Lower leg skin (tissue), 4 donors: ENCODE results near the gene CAMK2B. TPM values are rescaled to one million over a fixed set of nuclear protein-coding genes. Genes with fewer than 3 reads are reported as not detected.
A peak's percentile ranks its signal among the peaks of the same experiment; 100 is the strongest.

Experiments
- DNase-seq, 2 donors: peaks; one replicate each; pipeline ENCODE4 v3.0.0-alpha.2; 2019; ENCODE audit warnings: low spot score in 2 of 2
- H3K4me3 ChIP-seq: fragments of 200-600 bp; sonication (generic); 2 replicates; pipeline ENCODE4 v1.5.1; 2017; ENCODE audit warnings: mild to moderate bottlenecking, low read depth; ENCODE audit not compliant: poor library complexity, severe bottlenecking
- POLR2A ChIP-seq, 2 donors: fragments of 450-650 bp; IDR thresholded peaks; one replicate each; pipeline ENCODE4 v1.6.1; 2016 to 2017; ENCODE audit warnings: antibody characterized with exemption in 2 of 2, mild to moderate bottlenecking in 1 of 2, moderate library complexity in 1 of 2
- WGBS, 2 donors: methylation state at CpG; one replicate each; pipeline ENCODE4 v1.1.5; 2018; 5-methylcytosine and 5-hydroxymethylcytosine counted together
- intact Hi-C: fragments of 100-400 bp; cut with DNase I; formaldehyde crosslinking; loops from one replicate; pipeline ENCODE4 v1.15.0; 2023; ENCODE audit warnings: low total_unique reads
- total RNA-seq, 4 donors: library from RNA; depleted of rRNA; stranded (reverse); fragments of >200 nt; gene quantifications; one replicate each; pipeline ENCODE4 v1.1.0, GENCODE V29; 2016
- TF ChIP-seq, protein P1 (sequence below), 3 donors: fragments of 450-650 bp; IDR thresholded peaks; one replicate each; pipeline ENCODE4 v1.5.1; 2016; ENCODE audit warnings: antibody characterized with exemption in 3 of 3, mild to moderate bottlenecking in 3 of 3, moderate library complexity in 2 of 3

CAMK2B gene
- total RNA-seq, 4 donors from 2014 or later, result 0.04 to 2.6 (median 1.1) TPM

DNA sequence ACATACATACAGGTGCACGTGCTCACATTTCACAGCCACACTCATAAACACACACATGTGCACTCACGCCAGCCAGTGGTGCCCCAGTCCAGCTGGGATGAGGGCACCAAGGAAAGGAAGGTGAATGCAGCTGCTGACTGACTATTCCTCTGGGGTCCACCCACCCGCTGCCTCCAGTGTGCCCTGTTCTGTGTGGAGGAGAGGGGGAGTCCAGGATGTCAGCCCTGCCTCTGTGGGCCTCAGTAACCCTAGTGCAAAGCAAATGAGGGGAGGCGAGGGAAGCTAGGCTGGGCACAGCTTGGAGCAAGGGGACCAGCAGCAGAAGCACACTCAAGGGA is 67.0 kb downstream of the CAMK2B start:
- DNase-seq, result no peak
- intact Hi-C loops, result no loop called here
- no peak overlapping the region for H3K4me3 ChIP-seq
- TF ChIP-seq POLR2A (IDR thresholded peaks at IDR 0.05), result no peak
- TF ChIP-seq, protein P1, sequence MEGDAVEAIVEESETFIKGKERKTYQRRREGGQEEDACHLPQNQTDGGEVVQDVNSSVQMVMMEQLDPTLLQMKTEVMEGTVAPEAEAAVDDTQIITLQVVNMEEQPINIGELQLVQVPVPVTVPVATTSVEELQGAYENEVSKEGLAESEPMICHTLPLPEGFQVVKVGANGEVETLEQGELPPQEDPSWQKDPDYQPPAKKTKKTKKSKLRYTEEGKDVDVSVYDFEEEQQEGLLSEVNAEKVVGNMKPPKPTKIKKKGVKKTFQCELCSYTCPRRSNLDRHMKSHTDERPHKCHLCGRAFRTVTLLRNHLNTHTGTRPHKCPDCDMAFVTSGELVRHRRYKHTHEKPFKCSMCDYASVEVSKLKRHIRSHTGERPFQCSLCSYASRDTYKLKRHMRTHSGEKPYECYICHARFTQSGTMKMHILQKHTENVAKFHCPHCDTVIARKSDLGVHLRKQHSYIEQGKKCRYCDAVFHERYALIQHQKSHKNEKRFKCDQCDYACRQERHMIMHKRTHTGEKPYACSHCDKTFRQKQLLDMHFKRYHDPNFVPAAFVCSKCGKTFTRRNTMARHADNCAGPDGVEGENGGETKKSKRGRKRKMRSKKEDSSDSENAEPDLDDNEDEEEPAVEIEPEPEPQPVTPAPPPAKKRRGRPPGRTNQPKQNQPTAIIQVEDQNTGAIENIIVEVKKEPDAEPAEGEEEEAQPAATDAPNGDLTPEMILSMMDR (IDR thresholded peaks at IDR 0.05), result no peak
- 71 to 80% methylated on average over 2 to 4 of the region's 4 CpGs for WGBS, 2 donors

DNA sequence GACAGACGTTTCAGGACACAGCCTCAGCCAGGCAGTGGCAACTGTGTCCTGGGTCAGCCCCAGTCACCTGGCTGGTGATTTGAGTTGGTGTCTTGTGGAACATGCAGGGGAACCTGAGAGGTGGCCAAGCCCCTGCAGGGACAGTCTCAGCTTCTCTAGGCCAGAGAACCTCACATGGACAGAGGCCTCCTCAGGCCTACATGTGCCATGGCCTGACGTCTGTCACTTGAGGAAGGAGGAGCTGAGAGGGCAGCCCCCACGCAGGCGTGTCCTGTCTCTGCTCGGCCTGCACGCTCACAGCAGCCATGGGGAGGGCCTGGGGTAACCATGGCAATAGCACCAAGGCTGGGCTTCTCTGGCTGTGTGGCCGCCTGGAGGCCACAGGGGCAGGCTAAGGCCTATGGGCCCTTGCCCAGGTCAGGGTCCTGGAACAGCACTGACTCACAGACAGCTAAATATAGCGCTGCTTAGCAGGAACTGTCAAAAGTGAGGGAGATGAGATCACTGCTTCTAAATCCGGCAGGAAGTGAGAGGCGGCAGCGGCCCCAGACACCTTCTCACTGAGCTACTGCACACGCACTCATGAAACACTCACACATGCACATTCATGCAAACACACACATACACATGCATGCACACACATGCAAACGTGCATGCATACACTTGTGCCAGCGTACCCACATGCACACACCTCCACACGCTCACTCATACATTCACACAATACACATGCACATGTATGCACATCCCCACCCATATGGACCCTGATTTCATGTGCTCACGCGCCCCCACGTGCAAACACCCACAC is 67.6 kb downstream of the CAMK2B start:
- intact Hi-C loops, result no loop called here
- WGBS, 2 donors, result 21 to 35% methylated on average over 12 to 18 of the region's 18 CpGs
- DNase-seq, result peak in 1 of 2 donors; percentile 38
- no peak overlapping the region for H3K4me3 ChIP-seq
- no peak for TF ChIP-seq POLR2A (IDR thresholded peaks at IDR 0.05)
- TF ChIP-seq, protein P1 (IDR thresholded peaks at IDR 0.05), result no peak

DNA sequence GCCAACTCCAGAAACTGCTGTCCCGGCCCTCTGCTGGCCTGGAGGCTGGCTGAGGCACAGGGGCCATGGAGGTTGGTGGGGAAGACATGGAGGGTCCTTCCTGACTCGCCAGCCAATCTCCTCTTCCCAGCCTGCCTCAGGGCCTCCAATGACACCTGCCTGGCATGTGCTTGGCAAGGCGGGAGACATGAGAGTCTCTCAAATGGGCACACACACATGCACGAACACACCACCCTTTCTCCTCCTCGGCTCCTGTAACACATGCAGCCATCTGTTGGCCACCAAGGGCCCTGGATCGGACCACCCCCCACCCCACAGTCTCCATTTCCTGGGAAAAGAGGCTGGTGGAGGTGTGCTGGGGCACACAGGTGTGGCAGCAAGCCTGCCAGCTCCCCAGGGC is 68.2 kb downstream of the CAMK2B start:
- no peak overlapping the region for H3K4me3 ChIP-seq
- no peak for DNase-seq
- TF ChIP-seq POLR2A (IDR thresholded peaks at IDR 0.05), result no peak
- TF ChIP-seq, protein P1 (IDR thresholded peaks at IDR 0.05), result no peak
- intact Hi-C loops, result no loop called here
- 92 to 94% methylated on average over 5 to 6 of the region's 6 CpGs for WGBS, 2 donors

DNA sequence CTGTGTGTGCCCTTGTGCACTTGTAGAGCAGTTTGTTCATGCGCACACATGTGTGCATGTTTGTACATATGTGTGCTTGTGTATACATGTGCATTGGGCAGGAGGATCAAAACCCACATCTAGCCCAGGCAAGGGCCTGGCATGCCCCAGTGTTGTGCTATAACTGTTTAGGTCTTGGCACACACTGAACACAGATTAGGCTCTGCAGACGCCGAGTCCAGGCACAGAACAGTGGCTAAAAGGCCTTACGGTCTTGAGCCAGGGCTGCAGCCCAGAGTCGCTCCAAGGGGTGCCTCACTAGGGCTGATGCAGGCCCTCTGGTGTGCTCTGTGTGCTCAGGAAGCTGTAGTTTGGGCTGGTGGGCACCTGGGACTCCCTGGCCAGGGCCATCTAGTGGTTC is 68.9 kb downstream of the CAMK2B start:
- intact Hi-C loops, result no loop called here
- TF ChIP-seq, protein P1 (IDR thresholded peaks at IDR 0.05), result no peak
- TF ChIP-seq POLR2A (IDR thresholded peaks at IDR 0.05), result no peak
- WGBS, 2 donors, result 76 to 89% methylated on average over 3 to 5 of the region's 5 CpGs
- no peak overlapping the region for H3K4me3 ChIP-seq
- no peak for DNase-seq

DNA sequence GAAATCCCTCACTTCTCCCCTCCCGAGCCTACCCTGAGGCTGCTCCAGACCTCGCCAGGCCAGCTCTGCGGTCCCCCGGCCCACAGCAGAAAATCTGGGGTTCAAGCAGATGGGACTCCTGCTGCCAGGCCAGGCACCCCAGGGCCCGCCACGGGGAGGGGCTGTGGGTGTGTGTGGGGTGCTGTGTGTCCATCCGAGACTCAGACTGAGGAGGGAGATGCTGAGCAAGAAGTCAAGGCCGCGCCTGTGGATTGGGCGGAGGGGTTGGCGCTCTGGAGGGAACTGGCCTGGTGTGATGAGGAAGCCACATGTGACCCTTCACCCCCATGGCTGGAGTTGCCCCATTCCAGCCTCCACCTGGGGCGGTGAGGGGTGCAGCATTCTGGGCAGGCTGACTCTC is 73.5 kb downstream of the CAMK2B start:
- WGBS, 2 donors, result 94 to 96% methylated on average over 8 to 12 of the region's 12 CpGs
- TF ChIP-seq, protein P1 (IDR thresholded peaks at IDR 0.05), result no peak
- no peak for TF ChIP-seq POLR2A (IDR thresholded peaks at IDR 0.05)
- H3K4me3 ChIP-seq, result no peak overlapping the region
- no peak for DNase-seq
- intact Hi-C loops, result no loop called here

DNA sequence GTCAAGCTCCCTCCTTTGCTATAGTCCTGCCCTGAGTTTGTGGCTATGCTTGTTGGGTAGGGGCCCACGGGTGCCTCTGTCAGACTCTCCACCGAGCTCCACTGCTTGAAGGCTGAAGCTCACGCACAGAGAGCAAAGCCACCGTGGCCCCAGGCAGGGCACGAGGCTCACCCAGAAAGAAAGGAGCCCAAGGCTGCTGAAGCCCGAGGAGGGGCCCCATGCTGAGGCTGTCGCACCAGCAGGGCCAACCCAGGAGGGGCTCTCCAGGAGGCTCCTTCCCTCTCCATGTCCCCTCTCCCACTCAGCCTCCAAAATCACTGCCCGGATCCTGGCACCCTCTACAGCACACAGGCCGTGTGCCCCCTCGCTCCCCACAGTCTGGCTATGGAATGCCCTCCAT is 74.1 kb downstream of the CAMK2B start:
- WGBS, 2 donors, result 89 to 93% methylated on average over 7 to 10 of the region's 10 CpGs
- no peak for DNase-seq
- intact Hi-C loops, result no loop called here
- no peak overlapping the region for H3K4me3 ChIP-seq
- no peak for TF ChIP-seq POLR2A (IDR thresholded peaks at IDR 0.05)
- TF ChIP-seq, protein P1 (IDR thresholded peaks at IDR 0.05), result no peak
